Activated CD8-positive, alpha-beta memory T cell treated with anti-CD3 and anti-CD28 coated beads, Interleukin-2, amount 50 U/mL, for 4 hours (primary cell): ENCODE results near the gene UQCR10.

Source experiments
- DNase-seq: peaks from one replicate; pipeline ENCODE4 v3.0.0-alpha.2; 2020

UQCR10 gene

GRCh38 chr22:29767171-29768051 is at the start of gene UQCR10:
UQCR10 (plus strand) TSS chr22:29767369; CDS start chr22:29767399, 30 bp downstream.
- DNase-seq: peak; percentile 89

GRCh38 chr22:29717789-29718188 is 49.4 kb upstream of the UQCR10 start:
- no peak for DNase-seq

DNA sequence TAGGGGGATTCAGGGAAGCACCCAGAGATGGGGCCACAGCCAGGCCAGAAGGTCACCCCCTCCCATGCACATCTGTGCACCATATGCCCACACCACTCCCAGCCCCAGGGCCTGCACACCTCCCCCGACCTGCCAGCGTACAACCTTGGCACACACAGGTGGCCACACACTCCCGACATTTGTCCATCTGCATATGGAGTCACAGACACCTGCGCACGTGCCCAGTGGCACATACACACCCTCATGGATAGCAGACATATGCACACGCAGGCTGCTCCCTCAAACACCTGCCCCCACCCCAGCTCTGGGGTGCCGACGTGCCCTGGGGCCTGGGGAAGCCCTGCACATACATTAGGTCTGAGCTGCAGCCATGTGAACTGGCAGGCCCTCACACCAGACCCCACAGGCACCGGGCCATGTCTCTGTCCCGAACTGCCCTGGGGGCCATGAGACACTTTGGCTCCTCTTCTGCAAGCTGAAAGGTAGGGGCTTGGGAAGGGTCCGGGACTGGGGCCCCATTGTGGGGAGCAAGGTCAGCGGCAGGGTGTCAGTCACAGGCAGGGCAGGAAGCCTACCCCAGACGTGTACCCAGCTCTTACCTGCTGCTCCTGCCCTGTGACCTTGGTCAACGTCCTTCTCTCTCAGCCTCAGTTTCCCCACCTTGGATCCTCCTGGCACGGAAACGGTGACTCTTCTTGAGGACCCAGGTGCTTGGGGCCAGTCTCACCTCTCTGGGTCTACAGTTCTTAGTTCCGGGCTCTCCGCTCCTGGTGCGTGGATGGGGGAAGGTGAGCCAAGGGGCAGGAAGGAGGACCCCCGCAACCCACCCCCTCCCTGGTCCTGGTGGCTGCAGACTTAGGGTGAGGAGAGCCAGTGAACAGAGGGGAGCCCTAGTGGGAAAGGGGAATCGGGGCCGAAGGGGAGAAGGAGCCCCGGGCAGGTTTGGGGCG is 47.9 kb upstream of the UQCR10 start:
- DNase-seq: no peak

GRCh38 chr22:29719899-29720645 is 47.1 kb upstream of the UQCR10 start, which contains the start of gene CABP7:
CABP7 (plus strand) TSS chr22:29720003; CDS start chr22:29720425, 422 bp downstream.
- DNase-seq: no peak

DNA sequence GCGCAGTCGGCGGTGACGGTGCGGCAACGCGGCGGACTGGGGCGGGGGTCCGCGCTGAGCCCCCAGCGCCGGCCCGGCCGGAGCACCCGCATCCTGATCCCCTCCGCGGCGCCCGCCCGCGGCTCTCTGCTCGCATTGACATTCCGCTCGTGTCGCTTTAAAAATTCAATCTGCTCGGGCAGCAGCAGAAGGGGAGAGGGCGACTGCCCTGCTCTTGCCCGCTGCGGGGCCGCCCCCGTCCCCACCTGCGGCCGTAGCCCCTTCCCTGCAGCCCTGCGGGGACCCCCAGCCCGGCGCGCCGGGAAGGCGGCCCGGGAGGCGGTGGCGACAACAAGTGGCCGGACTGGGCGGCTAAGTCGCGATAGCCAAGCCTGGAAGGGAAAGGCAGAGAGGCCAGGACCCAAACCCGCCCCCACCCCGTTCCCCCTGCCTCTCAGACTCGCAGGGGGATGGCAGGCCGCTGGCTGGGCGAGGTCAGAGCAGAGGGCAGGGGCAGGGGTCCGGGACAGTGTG is 46.3 kb upstream of the UQCR10 start:
- DNase-seq: no peak

DNA sequence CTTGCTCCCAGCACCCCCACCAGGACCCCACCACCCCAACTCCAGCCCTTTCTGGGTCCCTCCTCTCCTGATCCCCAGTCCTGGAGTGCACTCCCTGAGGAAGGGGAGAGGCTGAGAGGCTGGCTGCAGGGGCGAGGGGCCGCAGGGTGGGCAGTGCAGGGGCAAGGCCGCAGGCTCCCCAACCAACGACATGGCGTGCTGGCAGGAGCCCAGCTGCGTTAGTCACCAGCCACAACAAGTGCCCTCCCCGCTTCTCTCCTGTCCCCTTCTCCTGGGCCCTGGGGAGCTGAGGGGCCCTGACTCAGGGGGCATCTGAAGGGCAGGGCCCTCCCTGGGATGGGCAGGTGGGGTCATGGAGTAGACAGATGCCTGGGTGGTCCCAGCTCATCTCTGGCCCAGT is 45.0 kb upstream of the UQCR10 start:
- no peak for DNase-seq

DNA sequence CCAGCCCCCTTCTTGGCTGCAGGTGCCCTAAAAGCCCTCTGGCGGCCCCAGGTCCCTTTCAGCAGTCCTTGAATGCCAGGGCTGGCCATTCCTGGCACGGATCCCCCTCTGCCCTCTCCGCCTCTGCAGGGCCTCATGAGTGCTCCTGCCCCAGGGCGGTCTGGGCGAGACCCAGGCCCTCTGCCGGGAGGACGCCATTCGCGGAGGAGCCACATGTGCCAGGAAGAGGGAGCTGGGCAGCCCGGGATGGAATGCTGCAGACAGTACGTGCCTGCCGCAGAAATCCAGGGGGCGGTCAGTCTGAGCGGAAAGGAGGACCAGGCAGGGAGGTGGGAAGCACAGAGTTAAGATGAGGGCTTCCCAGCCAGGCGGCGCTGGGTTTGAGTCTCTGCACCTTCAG is 44.6 kb upstream of the UQCR10 start:
- no peak for DNase-seq

DNA sequence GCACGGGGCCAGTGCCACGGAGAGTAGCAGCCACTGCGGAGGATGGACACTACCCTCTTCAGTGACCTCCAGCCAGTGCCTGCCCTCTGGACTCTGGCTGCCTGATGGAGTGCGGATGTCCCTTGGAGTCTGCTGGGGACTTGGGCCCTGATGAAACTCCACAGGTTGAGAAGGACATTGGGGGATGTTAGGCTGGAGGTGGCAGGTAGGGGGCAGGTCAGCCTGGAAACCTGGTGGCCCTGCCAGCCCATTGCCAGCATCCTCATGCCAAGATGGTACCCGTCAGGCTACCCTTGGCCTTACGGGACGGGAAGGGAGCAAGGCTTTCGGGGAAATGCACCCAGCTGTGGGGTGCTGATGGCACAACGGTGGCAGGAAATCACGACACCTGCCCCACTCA is 43.4 kb upstream of the UQCR10 start:
- DNase-seq: no peak

DNA sequence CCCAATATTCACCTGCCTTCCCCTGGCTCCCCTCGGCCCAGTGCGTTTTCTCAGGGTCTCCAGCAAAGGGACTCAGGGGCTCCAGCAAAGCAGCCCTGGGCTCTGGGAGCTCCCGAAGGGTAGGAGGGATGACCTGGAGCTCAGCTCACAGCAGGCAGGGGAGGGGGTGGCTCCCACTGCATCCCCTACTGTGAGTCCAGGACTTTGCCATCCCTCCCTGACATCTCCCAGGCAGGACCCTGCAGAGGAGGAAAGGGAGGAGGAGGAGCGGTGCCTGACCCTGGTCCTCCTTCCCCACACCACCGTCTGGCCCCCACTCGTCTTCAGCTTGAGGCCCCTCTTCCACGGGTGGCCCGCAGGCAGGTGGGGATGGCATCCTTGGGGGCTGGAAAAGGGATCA is 42.3 kb upstream of the UQCR10 start:
- no peak for DNase-seq

- DNase-seq: no peak
Measured at GRCh38 chr22:29726106-29726505, 41.1 kb upstream of the UQCR10 start.

DNA sequence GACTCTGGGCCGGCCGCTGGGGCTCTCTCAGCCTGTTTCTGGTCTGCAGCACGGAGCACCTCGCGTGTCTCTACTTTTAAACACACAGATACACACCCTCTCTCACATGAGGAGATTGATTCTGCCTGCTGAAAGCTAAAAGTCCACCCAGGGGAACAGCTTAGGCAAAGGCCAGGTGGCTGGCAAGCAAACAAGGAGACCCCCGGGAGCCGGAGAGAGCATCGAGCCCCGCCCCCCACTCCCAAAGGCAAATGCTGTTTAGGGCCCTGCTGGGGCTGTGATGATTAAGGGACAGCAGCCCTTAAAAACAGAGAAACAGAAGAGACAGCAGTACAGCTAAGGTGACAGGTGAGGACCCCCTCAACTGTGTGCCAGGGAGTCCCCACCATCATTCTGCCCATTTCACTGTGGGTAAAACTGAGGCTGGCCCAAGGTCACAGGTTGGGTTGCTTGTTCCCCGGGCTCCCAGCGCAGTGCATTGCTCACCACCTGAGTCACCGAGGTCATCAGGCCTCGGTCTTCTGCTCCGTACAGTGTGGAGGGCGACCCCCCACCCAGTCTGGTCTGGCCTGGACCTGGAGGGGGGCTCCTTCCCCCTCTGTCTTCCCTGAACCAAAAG is 40.5 kb upstream of the UQCR10 start:
- no peak for DNase-seq

DNA sequence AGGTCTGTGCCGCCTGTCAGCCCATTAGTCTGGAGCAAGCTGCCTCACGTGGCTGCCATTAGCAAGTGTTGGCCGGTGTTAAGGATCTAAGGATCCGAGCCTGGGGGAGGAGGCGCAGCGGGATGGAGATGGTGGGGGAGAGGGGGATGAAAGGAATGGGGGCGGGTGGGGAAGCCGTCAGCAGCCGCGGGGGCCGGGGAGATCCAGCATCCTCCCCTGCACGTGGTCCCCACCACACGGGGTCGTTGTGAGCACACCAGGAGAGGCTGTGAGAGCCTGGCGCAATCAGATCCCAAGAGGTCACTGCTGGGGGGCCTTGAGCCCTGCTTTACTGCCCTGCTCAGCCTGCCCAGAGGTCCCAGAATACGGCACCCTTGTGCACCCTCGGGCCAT is 40.0 kb upstream of the UQCR10 start:
- DNase-seq: no peak

- no peak for DNase-seq
Measured at GRCh38 chr22:29729161-29729560, 38.0 kb upstream of the UQCR10 start.

- no peak for DNase-seq
Measured at GRCh38 chr22:29731058-29731850, 35.9 kb upstream of the UQCR10 start.

- no peak for DNase-seq
Measured at GRCh38 chr22:29732883-29733282, 34.3 kb upstream of the UQCR10 start.

DNA sequence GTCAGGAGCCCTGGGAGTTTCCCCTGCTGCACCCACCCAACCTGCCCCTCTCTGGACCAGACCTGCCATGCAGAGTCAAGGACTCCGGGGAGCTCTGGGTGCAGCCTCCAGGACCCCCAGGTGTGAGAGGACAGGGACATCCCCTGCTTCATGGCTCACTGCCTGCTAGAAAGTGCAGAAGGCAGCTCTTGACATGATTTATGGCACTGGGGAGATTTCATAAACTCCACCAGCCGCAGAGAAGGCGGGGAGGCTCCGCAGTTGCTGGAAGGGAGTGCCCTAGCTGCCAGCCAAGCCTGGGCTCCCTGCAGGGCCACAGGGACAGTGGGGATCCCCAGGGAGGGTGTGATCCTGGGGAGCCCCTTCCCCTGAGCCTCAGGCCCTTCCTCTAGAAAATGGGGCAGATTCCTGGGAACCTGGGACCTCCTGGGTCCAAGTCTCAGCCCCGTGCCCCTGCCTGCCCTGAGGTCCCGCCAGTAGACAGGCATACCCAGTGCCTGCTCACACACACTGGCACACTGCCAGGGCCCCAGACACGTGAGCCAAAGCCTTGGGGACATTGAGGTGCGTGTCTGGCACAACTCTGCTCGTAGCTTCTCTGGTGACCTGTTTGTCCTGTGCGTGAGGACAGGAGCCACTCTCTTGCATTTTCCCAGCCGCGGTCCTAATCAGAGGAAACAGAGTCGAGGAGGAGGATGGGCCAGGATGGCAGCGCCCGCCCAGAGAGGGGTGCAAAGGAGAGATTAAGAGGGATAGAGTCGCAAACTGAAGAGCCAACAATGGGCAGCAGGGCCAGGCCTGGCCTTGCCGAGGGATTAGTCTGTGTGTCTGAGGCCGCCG is 33.6 kb upstream of the UQCR10 start:
- no peak for DNase-seq

DNA sequence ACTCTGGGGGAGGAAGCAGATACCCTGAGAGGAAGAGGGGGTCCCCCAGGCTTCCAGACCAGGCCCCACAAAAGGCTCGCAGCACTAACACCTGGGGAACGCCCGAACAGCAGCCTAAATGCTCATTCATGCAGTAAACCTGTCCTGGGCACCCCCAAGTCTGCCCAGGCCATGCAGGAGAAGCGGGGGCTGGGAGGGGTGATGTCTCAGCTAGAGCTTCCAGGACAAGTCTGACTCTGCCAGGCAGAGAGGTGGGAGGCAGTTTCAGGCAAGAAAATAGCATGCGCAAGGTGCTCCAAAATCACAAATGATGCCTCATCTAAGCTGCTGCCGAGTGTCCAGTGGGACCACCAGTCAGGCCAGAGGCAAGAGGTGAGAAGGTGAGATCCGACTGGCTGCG is 32.8 kb upstream of the UQCR10 start:
- no peak for DNase-seq

DNA sequence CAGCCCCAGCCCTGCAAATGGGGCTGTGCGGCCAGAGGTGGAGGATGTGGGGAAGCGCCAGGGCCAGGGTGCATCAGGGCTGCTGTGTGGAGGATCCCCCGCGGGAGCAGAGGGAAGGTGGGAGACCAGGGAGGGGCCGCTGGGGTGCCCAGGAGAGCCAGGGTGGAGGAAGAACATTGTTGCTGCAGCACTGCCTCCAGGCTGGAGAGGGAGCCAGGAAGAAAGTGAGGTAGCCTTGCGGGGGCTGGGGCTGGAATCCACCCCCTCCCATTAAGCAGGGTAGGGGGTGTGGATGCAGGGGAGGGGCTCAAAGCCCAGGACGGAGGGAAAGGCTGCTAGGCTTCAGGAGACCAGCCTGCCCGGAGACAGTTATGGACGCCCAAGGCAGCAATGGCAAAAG is 32.3 kb upstream of the UQCR10 start:
- no peak for DNase-seq

DNA sequence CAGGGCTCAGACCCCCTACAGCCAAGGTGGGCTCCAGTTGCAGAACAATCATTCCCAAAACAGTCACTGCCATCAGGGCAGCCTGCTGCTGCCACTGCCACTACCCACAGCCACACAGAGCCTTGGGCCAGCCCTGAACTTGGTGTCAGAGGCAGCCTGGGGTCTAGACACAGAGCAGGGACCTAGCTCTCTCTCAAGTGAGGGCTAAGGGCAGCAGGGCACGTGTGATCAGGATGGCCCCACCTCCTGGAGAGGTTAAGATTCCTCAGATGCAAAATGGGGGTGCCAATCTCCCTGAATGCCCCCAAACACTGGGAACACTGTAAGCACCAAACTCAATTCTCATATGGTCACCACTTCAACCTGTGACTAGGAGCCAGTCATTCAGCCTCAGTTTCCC is 31.8 kb upstream of the UQCR10 start:
- no peak for DNase-seq
